B cell (primary cell): ENCODE measurements around the gene ANKRD62. TPM values are rescaled to one million over a fixed set of nuclear protein-coding genes. Genes with fewer than 3 reads are reported as not detected.
"Not testable (repeated sequence)": the region's sequence is repeated elsewhere in the genome, so short reads cannot be mapped to it uniquely, and the experiment has no call there.

Source experiments
- ATAC-seq: fragments of 200-7000 bp; cut with Tn5 transposase; one replicate; pipeline ENCODE4 v1.10.0; 2021; ENCODE audit warnings: low read depth, mild to moderate bottlenecking, moderate number of reproducible peaks, moderate library complexity
- CTCF ChIA-PET: fragments of 350-600 bp; sonication (Branson Sonifier 250); formaldehyde crosslinking; loops from one replicate; lab custom pipeline; 2021; ENCODE audit warnings: antibody characterized with exemption, inconsistent platforms; lab: Charles Lee
- POLR2A ChIA-PET: fragments of 350-600 bp; sonication (Branson Sonifier 250); formaldehyde crosslinking; loops from one replicate; lab custom pipeline; 2021; ENCODE audit warnings: antibody characterized with exemption; lab: Charles Lee
- DNase-seq: peaks from one replicate; pipeline ENCODE4 v3.0.0; 2013
- H2AFZ ChIP-seq: 2 replicates; pipeline ENCODE4 v1.6.1; 2012; ENCODE audit warnings: mild to moderate bottlenecking, low read depth, low read length; ENCODE audit not compliant: insufficient read depth, poor library complexity, severe bottlenecking
- H3K27ac ChIP-seq, 2 donors: 1 replicate in 1 of 2; 2 replicates in 1 of 2; pipeline ENCODE4 v1.5.1; 2012 to 2013; ENCODE audit warnings: low read length in 2 of 2, mild to moderate bottlenecking in 2 of 2, moderate library complexity in 1 of 2
- H3K27me3 ChIP-seq, 4 experiments: fragments of 200-600 bp in 1 of 4; sonication (generic) in 1 of 4; replicated peaks in 1 of 4; 1 replicate in 2 of 4; 2 replicates in 2 of 4; pipeline versions ENCODE4 v1.6.1 to v1.7.0; 2013 to 2016; ENCODE audit warnings: low read length in 3 of 4, mild to moderate bottlenecking in 2 of 4, mixed read lengths in 1 of 4, moderate library complexity in 1 of 4; ENCODE audit not compliant: insufficient read depth in 4 of 4, control insufficient read depth in 3 of 4; ENCODE audit errors: control extremely low read depth in 1 of 4
- H3K36me3 ChIP-seq, 2 experiments: replicated peaks in 1 of 2; 1 replicate in 1 of 2; 2 replicates in 1 of 2; pipeline versions ENCODE4 v1.6.1 to v1.7.1; 2013; ENCODE audit warnings: low read length in 1 of 2; ENCODE audit not compliant: insufficient read depth in 2 of 2, control insufficient read depth in 1 of 2; ENCODE audit errors: control extremely low read depth in 1 of 2, extremely low read depth in 1 of 2
- H3K4me1 ChIP-seq, 2 donors: fragments of 200-600 bp in 1 of 2; sonication (generic) in 1 of 2; 1 replicate in 1 of 2; 2 replicates in 1 of 2; pipeline versions ENCODE4 v1.5.1 to v1.6.1; 2013 to 2017; ENCODE audit warnings: low read length in 2 of 2; ENCODE audit not compliant: control insufficient read depth in 2 of 2, insufficient read depth in 2 of 2
- H3K4me2 ChIP-seq: replicated peaks from 2 replicates; pipeline ENCODE3; 2012; ENCODE audit warnings: mild to moderate bottlenecking, low read depth, low read length; ENCODE audit not compliant: poor library complexity, severe bottlenecking
- H3K4me3 ChIP-seq, 5 experiments: fragments of 200-600 bp in 1 of 5; sonication (generic) in 1 of 5; 1 replicate in 3 of 5; 2 replicates in 2 of 5; pipeline versions ENCODE4 v1.5.1 to v1.7.0; 2011 to 2016; ENCODE audit warnings: low read length in 4 of 5, mild to moderate bottlenecking in 4 of 5, low read depth in 2 of 5, control low read depth in 1 of 5, moderate library complexity in 1 of 5; ENCODE audit not compliant: insufficient read depth in 1 of 5; ENCODE audit errors: control extremely low read depth in 1 of 5, extremely low read depth in 1 of 5
- H3K79me2 ChIP-seq: fragments of 200-600 bp; sonication (generic); one replicate; pipeline ENCODE4 v1.6.0; 2016; ENCODE audit warnings: low read length; ENCODE audit not compliant: control insufficient read depth, insufficient read depth
- H3K9ac ChIP-seq: fragments of 200-600 bp; sonication (generic); 2 replicates; pipeline ENCODE4 v1.6.1; 2017; ENCODE audit warnings: mild to moderate bottlenecking, low read length, moderate library complexity
- H3K9me3 ChIP-seq, 3 donors: one replicate each; pipeline versions ENCODE4 v1.6.1 to v1.7.1; 2013; ENCODE audit warnings: low read length in 2 of 3; ENCODE audit not compliant: control insufficient read depth in 2 of 3, insufficient read depth in 1 of 3; ENCODE audit errors: control extremely low read depth in 1 of 3
- H4K20me1 ChIP-seq: 2 replicates; pipeline ENCODE4 v1.6.0; 2012; ENCODE audit warnings: mild to moderate bottlenecking, low read length; ENCODE audit not compliant: insufficient read depth, control insufficient read depth, poor library complexity, severe bottlenecking
- H3K27ac Mint-ChIP-seq: one replicate; pipeline ENCODE4 v1.8.0; 2021; ENCODE audit warnings: mixed read lengths
- H3K27me3 Mint-ChIP-seq: one replicate; pipeline ENCODE4 v1.8.0; 2021; ENCODE audit warnings: mixed read lengths
- H3K4me1 Mint-ChIP-seq: one replicate; pipeline ENCODE4 v1.8.0; 2021; ENCODE audit warnings: mixed read lengths
- H3K4me3 Mint-ChIP-seq: one replicate; pipeline ENCODE4 v1.8.0; 2021; ENCODE audit warnings: mixed read lengths
- H3K9me3 Mint-ChIP-seq: one replicate; pipeline ENCODE4 v1.8.0; 2022; ENCODE audit warnings: mixed read lengths; ENCODE audit not compliant: insufficient read depth
- EZH2 ChIP-seq: IDR thresholded peaks from 2 replicates; pipeline ENCODE4 v1.6.1; 2012; ENCODE audit warnings: borderline replicate concordance, low read depth, mild to moderate bottlenecking, moderate library complexity, low read length; ENCODE audit not compliant: insufficient read depth, poor library complexity, severe bottlenecking
- WGBS: methylation state at CpG from one replicate; pipeline ENCODE4 v1.1.5; 2013; ENCODE audit warnings: missing lambda C conversion rate; ENCODE audit not compliant: insufficient coverage; 5-methylcytosine and 5-hydroxymethylcytosine counted together
- intact Hi-C: fragments of 100-400 bp; cut with micrococcal nuclease; formaldehyde crosslinking; loops from one replicate; pipeline ENCODE4 v1.10.0; 2022
- polyA plus RNA-seq: library from polyadenylated mRNA; depleted of rRNA; stranded (reverse); fragments of >200 nt; gene quantifications from 2 replicates; pipeline ENCODE4 v1.2.3, GENCODE V29; 2012
- total RNA-seq, 2 donors: library from RNA; stranded (reverse); fragments of 120-200 nt in 1 of 2; gene quantifications; 1 replicate in 1 of 2; 2 replicates in 1 of 2; pipeline versions ENCODE4 v1.2.3 to v1.2.4, GENCODE V29; 2013 to 2022
- TF ChIP-seq, protein P1 (sequence below): fragments of 200-600 bp; IDR thresholded peaks from one replicate; pipeline ENCODE4 v1.8.0; 2022; ENCODE audit warnings: antibody characterized with exemption, mild to moderate bottlenecking

The ANKRD62 gene
- total and polyA plus RNA-seq, 2 donors (not counting 1 experiment from before 2014, with no cell fraction given): not detected

DNA sequence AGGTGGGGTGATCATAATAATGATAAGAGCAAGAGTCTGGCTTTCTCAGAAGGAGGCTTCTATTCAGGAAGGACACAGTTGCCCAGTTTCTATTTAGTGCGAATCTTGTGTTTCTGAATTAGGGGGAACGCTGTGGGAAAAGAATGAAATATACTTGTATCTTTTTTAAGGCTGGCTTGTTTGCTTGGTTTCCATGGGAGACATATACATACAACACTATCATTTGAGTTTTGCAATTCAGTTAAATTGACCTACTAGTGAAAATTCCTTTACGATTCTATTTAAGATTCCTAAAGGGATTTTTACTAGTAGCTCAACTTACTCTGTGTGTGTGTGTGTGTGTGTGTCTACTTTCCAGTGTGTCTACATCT lies 24.7 kb upstream of the ANKRD62 start:
- no peak for ATAC-seq
- ChIA-PET CTCF (interaction anchor here (0.8 to 1.5 kb wide), 2 partner anchors 30 to 1765 kb away, joined by 3 read pairs; no protein-coding TSS in a partner anchor), POLR2A (no interaction called here)
- WGBS: no CpG with 5 or more reads among the region's 3 CpGs
- no peak overlapping the region for H3K27ac ChIP-seq
- H3K4me2 ChIP-seq: no peak overlapping the region
- intact Hi-C loops: no loop called here
- Mint-ChIP-seq H3K27ac (no peak overlapping the region), H3K27me3 (peaks cover 2% of the 10 kb centered on the region), H3K4me3 (no peak overlapping the region), H3K9me3 (no peaks in the 10 kb centered on the region), H3K4me1 (no peaks in the 10 kb centered on the region)
- TF ChIP-seq, protein P1, sequence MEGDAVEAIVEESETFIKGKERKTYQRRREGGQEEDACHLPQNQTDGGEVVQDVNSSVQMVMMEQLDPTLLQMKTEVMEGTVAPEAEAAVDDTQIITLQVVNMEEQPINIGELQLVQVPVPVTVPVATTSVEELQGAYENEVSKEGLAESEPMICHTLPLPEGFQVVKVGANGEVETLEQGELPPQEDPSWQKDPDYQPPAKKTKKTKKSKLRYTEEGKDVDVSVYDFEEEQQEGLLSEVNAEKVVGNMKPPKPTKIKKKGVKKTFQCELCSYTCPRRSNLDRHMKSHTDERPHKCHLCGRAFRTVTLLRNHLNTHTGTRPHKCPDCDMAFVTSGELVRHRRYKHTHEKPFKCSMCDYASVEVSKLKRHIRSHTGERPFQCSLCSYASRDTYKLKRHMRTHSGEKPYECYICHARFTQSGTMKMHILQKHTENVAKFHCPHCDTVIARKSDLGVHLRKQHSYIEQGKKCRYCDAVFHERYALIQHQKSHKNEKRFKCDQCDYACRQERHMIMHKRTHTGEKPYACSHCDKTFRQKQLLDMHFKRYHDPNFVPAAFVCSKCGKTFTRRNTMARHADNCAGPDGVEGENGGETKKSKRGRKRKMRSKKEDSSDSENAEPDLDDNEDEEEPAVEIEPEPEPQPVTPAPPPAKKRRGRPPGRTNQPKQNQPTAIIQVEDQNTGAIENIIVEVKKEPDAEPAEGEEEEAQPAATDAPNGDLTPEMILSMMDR: no peak
- no peak for TF ChIP-seq EZH2
- no peaks in the 10 kb centered on the region for H3K27me3 ChIP-seq
- no peak overlapping the region for H2AFZ ChIP-seq
- H3K4me1 ChIP-seq: no peaks in the 10 kb centered on the region
- H3K79me2 ChIP-seq: no peaks in the 10 kb centered on the region
- H4K20me1 ChIP-seq: no peaks in the 10 kb centered on the region
- H3K36me3 ChIP-seq: no peaks in the 10 kb centered on the region
- no peak overlapping the region for H3K4me3 ChIP-seq
- no peak overlapping the region for H3K9ac ChIP-seq
- DNase-seq: no peak
- H3K9me3 ChIP-seq: peaks cover 0 to 7% (median 0%) of the 10 kb centered on the region in 3 donors

GRCh38 chr18:12071066-12071465 lies 22.6 kb upstream of the ANKRD62 start:
- H3K27ac Mint-ChIP-seq, H3K9ac ChIP-seq, CTCF ChIA-PET, H3K27ac ChIP-seq, H3K4me3 ChIP-seq, intact Hi-C loops, H4K20me1 ChIP-seq, POLR2A ChIA-PET, DNase-seq, ATAC-seq, H3K27me3 ChIP-seq, H3K79me2 ChIP-seq, H2AFZ ChIP-seq, H3K4me2 ChIP-seq, H3K27me3 Mint-ChIP-seq, H3K4me1 Mint-ChIP-seq, H3K4me1 ChIP-seq, H3K9me3 Mint-ChIP-seq, H3K4me3 Mint-ChIP-seq, H3K36me3 ChIP-seq, H3K9me3 ChIP-seq: not testable (repeated sequence)
- no CpG with 5 or more reads among the region's 1 CpG for WGBS
